HG02623 (cell line): ENCODE results near the gene LRRC61.
A peak's percentile ranks its signal among the peaks of the same experiment; 100 is the strongest.
"Not testable (repeated sequence)": the region's sequence is repeated elsewhere in the genome, so short reads cannot be mapped to it uniquely, and the experiment has no call there.

ENCODE experiments used
- ATAC-seq: cut with Tn5 transposase; IDR thresholded peaks from one replicate; pipeline ENCODE4 v1.9.1; 2021; ENCODE audit warnings: moderate library complexity; ENCODE audit not compliant: unreplicated experiment

LRRC61 gene, protein sequence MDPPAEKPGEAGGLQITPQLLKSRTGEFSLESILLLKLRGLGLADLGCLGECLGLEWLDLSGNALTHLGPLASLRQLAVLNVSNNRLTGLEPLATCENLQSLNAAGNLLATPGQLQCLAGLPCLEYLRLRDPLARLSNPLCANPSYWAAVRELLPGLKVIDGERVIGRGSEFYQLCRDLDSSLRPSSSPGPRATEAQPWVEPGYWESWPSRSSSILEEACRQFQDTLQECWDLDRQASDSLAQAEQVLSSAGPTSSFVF

GRCh38 chr7:150322833-150323681 lies at the start of gene LRRC61, which contains the start of gene ACTR3C:
Gene LRRC61 (plus strand): TSS chr7:150323355. CDS start chr7:150336862, 13,507 bp downstream.
Gene ACTR3C (minus strand): TSS chr7:150323545. CDS start chr7:150295296, 28,249 bp downstream.
- peak; percentile 52 for ATAC-seq

DNA sequence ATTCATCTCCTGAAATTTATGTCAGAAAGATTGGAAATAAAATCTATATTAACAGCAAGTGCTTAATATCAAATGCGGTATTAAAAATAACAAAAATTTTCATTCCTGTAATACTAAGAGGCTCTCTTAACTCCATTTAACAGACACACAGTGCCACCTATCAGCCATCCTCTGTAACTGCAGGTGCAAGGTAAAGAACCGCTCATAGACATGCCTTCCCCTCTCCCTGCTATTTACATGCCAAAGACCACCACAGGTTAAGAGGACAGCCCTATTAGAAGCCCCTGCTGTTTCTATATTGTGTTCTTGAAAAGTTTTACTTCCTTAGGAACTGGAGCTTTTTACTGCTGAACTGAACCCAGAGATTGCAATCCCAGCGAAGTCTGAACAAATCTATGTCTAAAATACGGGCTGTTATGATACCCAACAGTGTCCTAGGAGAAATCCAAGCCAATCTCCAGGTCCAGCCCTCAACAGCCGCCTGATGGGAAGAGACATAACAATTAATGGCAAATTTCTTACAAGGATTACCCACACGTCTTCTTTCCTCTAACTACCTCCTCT lies 46.9 kb upstream of the LRRC61 start:
- not testable (repeated sequence) for ATAC-seq

DNA sequence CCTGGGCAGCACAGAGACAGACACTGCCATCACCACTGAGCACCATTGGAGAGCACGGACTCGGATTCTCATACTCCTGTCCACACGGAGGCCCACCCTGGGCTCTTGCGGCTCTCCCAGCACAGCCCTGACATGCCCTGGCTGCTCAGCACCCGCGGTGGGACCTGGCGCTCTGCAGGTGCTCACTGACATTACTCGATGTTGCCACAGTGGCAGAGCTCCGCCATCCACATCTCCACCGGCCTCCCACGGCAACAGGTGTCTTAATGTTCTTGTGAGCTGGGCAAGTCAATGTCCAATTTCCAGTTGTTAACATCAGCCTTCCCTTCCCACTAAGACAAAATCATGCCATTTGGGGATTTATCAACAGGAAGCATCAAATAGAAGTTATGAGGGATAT lies 44.8 kb upstream of the LRRC61 start:
- ATAC-seq = not testable (repeated sequence)

DNA sequence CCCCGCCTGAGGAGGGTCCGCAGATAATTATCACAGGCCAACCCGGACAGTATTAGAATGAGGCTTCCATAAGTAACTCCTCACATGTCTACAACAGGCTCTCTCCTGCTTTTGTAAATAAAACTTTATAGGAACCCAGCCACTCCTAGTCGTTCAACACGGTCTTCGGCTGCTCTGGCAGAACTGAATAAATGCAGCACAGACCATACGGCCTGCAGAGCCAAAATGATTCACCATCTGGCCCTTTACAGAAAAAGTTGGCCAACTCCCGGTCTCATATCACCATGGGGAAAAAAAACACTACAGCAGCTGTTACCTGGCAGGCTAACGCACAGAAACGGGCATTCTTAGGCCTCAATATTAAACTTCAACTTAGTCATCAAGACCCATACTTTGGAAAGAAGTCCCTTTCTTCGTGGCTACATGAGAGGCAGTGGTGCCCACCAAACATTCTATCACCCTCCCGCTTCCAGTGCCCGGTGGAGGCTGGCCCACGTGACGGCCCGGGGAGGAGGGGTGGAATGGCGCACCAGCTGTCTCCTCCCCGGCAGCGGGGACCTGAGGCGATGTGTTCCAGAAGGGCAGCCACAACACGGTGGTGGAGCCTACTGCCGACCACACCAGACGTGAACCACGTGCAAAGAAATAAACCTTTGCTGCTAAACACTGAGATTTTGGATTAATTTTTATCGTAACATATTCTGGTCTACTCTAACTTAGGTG lies 41.3 kb upstream of the LRRC61 start:
- ATAC-seq = not testable (repeated sequence)

GRCh38 chr7:150283111-150283510 lies 40.0 kb upstream of the LRRC61 start:
- not testable (repeated sequence) for ATAC-seq

DNA sequence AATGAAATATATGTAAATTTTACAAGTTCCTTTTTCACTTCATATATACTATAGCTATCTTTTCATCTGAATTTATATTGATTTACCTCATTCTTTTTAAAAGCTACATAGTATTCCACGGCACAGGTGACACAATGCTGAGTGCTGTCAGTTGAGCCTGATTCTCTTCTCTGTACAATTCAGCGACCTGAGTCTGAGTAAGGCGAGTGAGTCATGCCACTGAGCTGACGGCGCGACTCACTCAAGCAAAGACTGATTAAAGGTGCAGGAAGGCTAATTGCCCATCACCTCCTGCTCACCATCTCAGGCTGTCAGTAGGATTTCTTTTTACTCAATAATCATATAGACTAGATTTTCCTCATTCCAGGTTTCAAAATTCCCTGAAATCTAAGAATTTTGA lies 39.5 kb upstream of the LRRC61 start:
- ATAC-seq = not testable (repeated sequence)

- ATAC-seq = not testable (repeated sequence)
These were observed 37.1 kb upstream of the LRRC61 start for GRCh38 chr7:150285849-150286754.

DNA sequence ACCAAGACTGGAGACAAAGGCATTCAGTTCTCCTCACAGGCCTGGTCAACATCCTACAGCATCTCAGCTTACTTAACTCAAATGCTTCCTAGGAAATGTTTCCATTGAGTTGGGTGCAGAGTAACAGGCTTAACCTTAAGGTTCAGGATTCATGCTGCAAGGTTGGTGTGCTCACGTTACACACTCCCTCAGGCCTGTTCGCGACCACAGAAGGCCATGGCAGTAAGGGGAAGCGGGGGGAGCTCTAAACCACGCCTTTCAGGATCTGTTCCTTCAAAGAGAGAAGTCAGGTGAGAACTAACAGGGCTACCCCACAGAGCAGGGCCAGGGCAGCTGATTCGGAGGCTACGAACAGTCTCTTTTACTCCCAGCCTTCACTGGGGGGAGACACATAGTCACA lies 35.3 kb upstream of the LRRC61 start:
- not testable (repeated sequence) for ATAC-seq

GRCh38 chr7:150288816-150289215 lies 34.3 kb upstream of the LRRC61 start:
- ATAC-seq = not testable (repeated sequence)

DNA sequence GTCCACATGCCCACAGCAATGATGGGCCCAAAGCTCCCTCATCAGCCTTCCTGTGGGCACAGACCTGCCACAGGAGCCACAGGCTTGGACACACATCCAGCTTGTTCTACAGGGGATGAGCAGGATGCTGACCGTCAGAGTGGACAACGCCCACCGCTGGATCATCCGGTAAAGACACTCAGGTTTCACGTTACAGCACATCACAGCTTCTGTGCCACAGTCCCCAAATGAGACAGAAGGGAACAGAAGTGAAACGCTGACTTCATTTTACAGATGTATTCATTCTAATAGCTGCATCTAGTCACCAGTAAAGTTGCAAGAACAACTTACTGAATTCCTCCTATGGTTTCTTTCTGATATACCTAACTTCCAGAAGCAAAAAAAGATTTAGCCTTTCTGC lies 32.8 kb upstream of the LRRC61 start:
- not testable (repeated sequence) for ATAC-seq

DNA sequence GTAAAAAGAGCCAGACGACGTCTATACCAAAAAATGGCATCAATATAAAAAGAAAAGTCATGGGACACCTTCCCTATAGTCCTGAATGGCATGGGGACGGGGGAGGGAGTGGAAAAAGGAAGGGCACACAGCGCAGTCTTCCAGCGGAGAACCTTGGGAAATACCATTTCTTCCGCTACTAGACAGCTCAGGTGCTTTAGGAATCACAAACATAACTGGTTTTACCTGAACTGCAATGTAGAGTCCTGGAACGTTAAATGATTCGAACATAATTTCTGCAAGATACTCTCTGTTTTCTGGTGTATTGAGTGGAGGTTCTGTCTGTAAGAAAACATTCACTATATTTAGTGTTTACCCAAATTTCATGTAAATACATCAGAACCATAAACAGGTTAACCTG lies 28.1 kb upstream of the LRRC61 start:
- not testable (repeated sequence) for ATAC-seq

DNA sequence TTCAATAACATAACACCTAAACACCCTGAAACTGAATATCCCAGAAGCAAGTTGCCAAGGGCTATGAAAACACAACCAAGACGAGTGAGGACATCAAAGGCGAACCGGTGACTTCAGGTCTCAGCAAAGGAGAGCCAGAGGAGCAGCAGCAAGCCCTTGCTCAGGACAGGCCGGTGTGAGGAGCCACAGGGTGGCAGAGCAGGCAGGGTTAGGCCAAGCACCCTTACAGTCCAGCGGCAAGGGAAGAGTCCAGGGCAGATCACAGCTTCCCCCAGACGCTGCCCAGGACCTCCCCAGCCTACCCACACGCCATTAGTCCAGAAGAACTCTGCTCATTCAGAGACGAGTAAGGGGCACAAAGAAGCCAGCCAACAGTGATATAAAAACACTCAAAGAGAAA lies 27.5 kb upstream of the LRRC61 start:
- ATAC-seq = not testable (repeated sequence)

DNA sequence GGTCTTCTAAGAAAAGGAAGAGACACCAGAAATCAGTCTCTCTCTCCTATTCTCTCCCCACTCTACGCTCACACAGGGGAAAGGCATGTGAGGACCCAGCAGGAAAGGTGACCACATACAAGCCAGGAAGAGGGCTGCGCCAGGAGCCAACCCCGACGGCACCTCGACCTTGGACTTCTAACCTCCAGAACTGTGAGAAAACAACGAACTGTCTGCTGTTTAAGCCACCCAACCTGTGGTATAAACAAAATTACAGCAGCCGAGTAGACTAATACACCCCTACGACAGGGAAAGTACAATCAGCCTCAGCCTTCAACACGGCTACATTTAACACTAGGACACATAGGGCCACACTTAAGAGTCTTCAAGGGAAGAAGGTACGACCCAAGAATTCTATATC lies 26.4 kb upstream of the LRRC61 start:
- ATAC-seq = not testable (repeated sequence)

DNA sequence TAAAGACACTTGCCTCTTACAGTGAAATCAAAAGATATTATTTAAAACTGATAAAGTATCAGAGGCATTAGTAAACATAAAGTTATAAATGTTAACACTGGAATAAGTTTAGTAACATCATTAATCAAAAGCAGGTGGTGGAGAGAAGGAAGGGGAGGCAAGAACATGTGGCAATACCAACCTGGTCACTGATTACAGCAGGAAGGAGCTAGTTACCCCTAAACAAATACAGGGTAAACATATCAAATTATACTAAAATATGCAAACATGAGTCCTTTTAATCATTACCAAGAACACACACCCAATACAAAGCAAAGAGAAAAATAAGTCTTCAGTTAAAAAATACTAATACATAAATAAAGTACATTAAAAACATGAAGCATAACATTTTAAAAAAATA lies 25.2 kb upstream of the LRRC61 start:
- not testable (repeated sequence) for ATAC-seq

DNA sequence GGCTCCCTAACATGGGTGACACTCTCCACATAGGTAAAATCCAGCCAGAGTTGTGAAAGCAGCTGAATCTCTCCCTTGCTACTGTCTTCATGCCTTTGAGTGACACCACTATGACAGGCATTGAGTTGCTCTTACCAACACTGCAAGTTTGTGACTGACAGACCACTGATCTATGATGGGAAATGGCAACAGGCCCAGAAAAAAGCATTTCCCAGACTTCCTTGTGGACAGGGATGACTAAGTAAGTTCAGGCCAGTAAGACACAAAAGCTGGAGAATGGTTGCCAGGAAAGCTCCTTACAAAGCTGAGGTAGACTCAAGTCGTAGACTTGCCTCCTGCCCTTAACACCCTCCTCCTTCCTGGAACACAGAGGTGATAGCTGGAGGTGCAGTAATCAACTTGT lies 20.2 kb upstream of the LRRC61 start:
- ATAC-seq = not testable (repeated sequence)

DNA sequence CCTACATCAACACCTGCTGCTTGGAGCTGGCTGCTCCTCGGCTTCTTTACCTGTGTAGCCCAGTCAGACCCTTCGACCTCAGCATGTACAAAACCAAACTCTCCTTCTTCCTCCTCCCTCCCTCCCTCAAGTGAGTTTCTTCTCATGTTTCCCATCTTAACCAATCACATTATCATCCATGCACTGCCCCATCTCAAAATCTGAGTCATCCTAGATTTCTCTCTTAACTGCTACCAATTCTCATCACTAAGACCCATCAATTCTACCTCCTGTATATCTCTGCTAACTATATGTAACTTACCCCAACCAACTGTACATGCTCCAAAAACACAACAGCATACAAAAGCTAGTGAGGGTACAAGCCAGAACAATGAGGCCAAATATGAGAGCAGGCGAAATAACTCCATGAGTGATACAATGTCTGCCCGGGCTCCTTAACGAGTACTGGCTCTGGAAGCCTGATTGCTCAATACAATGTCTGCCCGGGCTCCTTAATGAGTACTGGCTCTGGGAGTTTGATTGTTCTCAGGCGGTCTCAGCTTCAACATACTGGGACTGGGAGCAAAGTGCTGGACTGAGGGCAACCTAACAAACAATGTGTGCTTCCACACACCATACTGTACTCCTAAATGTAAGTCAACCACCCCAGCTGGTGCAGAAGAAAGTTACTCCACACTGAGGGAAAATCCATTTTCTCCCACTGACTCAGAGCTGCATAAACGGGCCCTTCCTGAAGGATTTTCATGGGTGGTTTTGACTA lies 18.5 kb upstream of the LRRC61 start:
- not testable (repeated sequence) for ATAC-seq

- not testable (repeated sequence) for ATAC-seq
These were observed 17.8 kb upstream of the LRRC61 start for GRCh38 chr7:150305259-150305902.

- ATAC-seq = not testable (repeated sequence)
These were observed 17.3 kb upstream of the LRRC61 start for GRCh38 chr7:150305903-150306284.

GRCh38 chr7:150306377-150306776 lies 16.8 kb upstream of the LRRC61 start:
- not testable (repeated sequence) for ATAC-seq
